HCT116 (cell line): Measurements from ENCODE around the gene MSLN. TPM values are rescaled to one million over a fixed set of nuclear protein-coding genes. Genes with fewer than 3 reads are reported as not detected.

Experiments
- ATAC-seq: fragments of 200-7000 bp; cut with Tn5 transposase; 2 replicates; pipeline ENCODE4 v1.9.1; 2020; ENCODE audit warnings: mild to moderate bottlenecking, moderate library complexity
- BruUV-seq: library from RNA; stranded (reverse); fragments of 400-500 nt; replicated peaks from 2 replicates; lab custom pipeline; 2021; lab: Mats Ljungman, UMichigan
- CTCF ChIA-PET: fragments of 300-600 bp; sonication (Branson Sonifier 250); formaldehyde crosslinking; loops from one replicate; lab custom pipeline; 2021; ENCODE audit warnings: antibody characterized with exemption; lab: Charles Lee
- POLR2A ChIA-PET: fragments of 300-600, 350-600 bp; sonication (Branson Sonifier 250); formaldehyde crosslinking; loops from one replicate; lab custom pipeline; 2021; ENCODE audit warnings: antibody characterized with exemption; lab: Charles Lee
- RAD21 ChIA-PET, 2 experiments: fragments of 300-600 bp; sonication (Branson Sonifier 250); formaldehyde crosslinking; loops; one replicate each; lab custom pipeline; 2023; ENCODE audit warnings: low total read pairs in 2 of 2; ENCODE audit not compliant: uncharacterized antibody in 2 of 2, unreplicated experiment in 2 of 2, low non-redundant PET in 1 of 2; lab: Charles Lee
- DNase-seq: peaks from one replicate; pipeline ENCODE4 v3.0.0-alpha.2; 2010; ENCODE audit warnings: low read depth, low spot score
- H2AFZ ChIP-seq: fragments of 200-600 bp; shearing (Covaris generic), sonication (generic); 2 replicates; pipeline ENCODE4 v1.6.1; 2017; ENCODE audit warnings: low read depth, mixed run types, mixed read lengths, antibody characterized with exemption, low read length; ENCODE audit not compliant: poor library complexity, severe bottlenecking
- H3K27ac ChIP-seq: 2 replicates; pipeline ENCODE4 v1.5.1; 2012; ENCODE audit warnings: low read depth, low read length
- H3K27me3 ChIP-seq: fragments of 200-600 bp; sonication (generic); 2 replicates; pipeline ENCODE4 v1.6.1; 2016; ENCODE audit warnings: mixed run types, low read length, mixed read lengths; ENCODE audit not compliant: insufficient read depth
- H3K36me3 ChIP-seq, 2 experiments: fragments of 200-500 bp in 1 of 2; fragments of 200-600 bp in 1 of 2; sonication (Bioruptor generic) in 1 of 2; sonication (generic) in 1 of 2; 2 replicates each; pipeline versions ENCODE4 v1.5.1 to v1.6.1; 2014 to 2016; ENCODE audit warnings: low read length in 2 of 2, inconsistent platforms in 1 of 2, mixed read lengths in 1 of 2, mixed run types in 1 of 2; ENCODE audit not compliant: insufficient read depth in 2 of 2, control insufficient read depth in 1 of 2
- H3K4me1 ChIP-seq, 2 experiments: fragments of 200-600 bp in 1 of 2; sonication (generic) in 1 of 2; 2 replicates each; pipeline versions ENCODE4 v1.5.1 to v1.6.1; 2012 to 2017; ENCODE audit warnings: low read length in 2 of 2, inconsistent platforms in 1 of 2, mild to moderate bottlenecking in 1 of 2, mixed read lengths in 1 of 2, mixed run types in 1 of 2, moderate library complexity in 1 of 2; ENCODE audit not compliant: insufficient read depth in 2 of 2, control insufficient read depth in 1 of 2
- H3K4me2 ChIP-seq: fragments of 200-600 bp; sonication (generic); 2 replicates; pipeline ENCODE4 v1.6.1; 2017; ENCODE audit warnings: mixed run types, low read length, mixed read lengths
- H3K4me3 ChIP-seq, 2 experiments: fragments of 200-600 bp in 1 of 2; sonication (generic) in 1 of 2; replicated peaks in 1 of 2; 2 replicates each; pipeline ENCODE4 v1.5.1; 2011 to 2016; ENCODE audit warnings: low read length in 2 of 2, control low read depth in 1 of 2, low read depth in 1 of 2, mild to moderate bottlenecking in 1 of 2, mixed read lengths in 1 of 2, mixed run types in 1 of 2
- H3K79me2 ChIP-seq: fragments of 200-600 bp; sonication (generic); 2 replicates; pipeline ENCODE4 v1.6.1; 2017; ENCODE audit warnings: mild to moderate bottlenecking, mixed run types, low read length, moderate library complexity, mixed read lengths; ENCODE audit not compliant: insufficient read depth
- H3K9ac ChIP-seq: fragments of 200-600 bp; sonication (generic); 2 replicates; pipeline ENCODE4 v1.6.1; 2016; ENCODE audit warnings: low read length, mixed read lengths
- H3K9me2 ChIP-seq: fragments of 200-600 bp; sonication (generic), shearing (Covaris generic); 2 replicates; pipeline ENCODE4 v1.6.1; 2017; ENCODE audit warnings: mixed run types, mild to moderate bottlenecking, moderate library complexity; ENCODE audit not compliant: insufficient read depth
- H3K9me3 ChIP-seq, 2 experiments: fragments of 200-500 bp in 1 of 2; fragments of 200-600 bp in 1 of 2; sonication (Bioruptor generic) in 1 of 2; sonication (generic) in 1 of 2; 2 replicates each; pipeline ENCODE4 v1.6.1; 2014 to 2017; ENCODE audit warnings: low read length in 2 of 2, mixed read lengths in 2 of 2, inconsistent platforms in 1 of 2, low read depth in 1 of 2, mild to moderate bottlenecking in 1 of 2, mixed run types in 1 of 2, moderate library complexity in 1 of 2; ENCODE audit not compliant: control insufficient read depth in 1 of 2, insufficient read depth in 1 of 2
- H4K20me1 ChIP-seq: fragments of 200-600 bp; sonication (generic), shearing (Covaris generic); 2 replicates; pipeline ENCODE4 v1.6.1; 2017; ENCODE audit warnings: mixed run types, mild to moderate bottlenecking, moderate library complexity; ENCODE audit not compliant: insufficient read depth
- ELF1 ChIP-seq: IDR thresholded peaks from 2 replicates; pipeline ENCODE4 v1.6.1; 2012; ENCODE audit warnings: low read depth, borderline replicate concordance
- EZH2 ChIP-seq: fragments of 200-600 bp; sonication (generic); IDR thresholded peaks from 2 replicates; pipeline ENCODE4 v1.6.1; 2017; ENCODE audit warnings: antibody characterized with exemption, mixed run types
- MAX ChIP-seq: IDR thresholded peaks from 2 replicates; pipeline ENCODE4 v1.6.1; 2012
- POLR2AphosphoS5 ChIP-seq: IDR thresholded peaks from 2 replicates; pipeline ENCODE4 v1.6.1; 2011; ENCODE audit warnings: mild to moderate bottlenecking, low read depth, low read length, moderate library complexity
- SP1 ChIP-seq: IDR thresholded peaks from 2 replicates; pipeline ENCODE4 v1.6.1; 2012; ENCODE audit warnings: low read depth
- TCF7L2 ChIP-seq: IDR thresholded peaks from 2 replicates; pipeline ENCODE4 v1.7.0; 2011; ENCODE audit warnings: borderline replicate concordance, inconsistent platforms; ENCODE audit not compliant: insufficient read depth, insufficient read length; ENCODE audit errors: extremely low read depth
- YY1 ChIP-seq: IDR thresholded peaks from 2 replicates; pipeline ENCODE4 v1.6.1; 2011; ENCODE audit warnings: low read length, low read depth, moderate library complexity, mild to moderate bottlenecking; ENCODE audit not compliant: insufficient replicate concordance; ENCODE audit errors: extremely low read depth
- ZNF274 ChIP-seq: fragments of 200-500 bp; sonication (Bioruptor generic); IDR thresholded peaks from 2 replicates; pipeline ENCODE4 v1.6.1; 2014; ENCODE audit warnings: mild to moderate bottlenecking, low read depth, low read length, inconsistent platforms
- intact Hi-C: fragments of 100-400 bp; cut with micrococcal nuclease; formaldehyde crosslinking; loops from 2 replicates; pipeline ENCODE4 v1.10.0; 2022
- total RNA-seq: library from RNA; stranded (reverse); gene quantifications from one replicate; pipeline ENCODE4 v1.2.1, GENCODE V29; 2021; ENCODE audit not compliant: unreplicated experiment

MSLN gene
- total RNA-seq, 1 experiment from 2014 or later: 40.9 TPM

- Histone ChIP-seq H3K36me3 (peaks cover 0 to 19% of the 10 kb centered on the region in 2 experiments; a peak in 3 of 4 replicates), H3K27me3 (no peaks in the 10 kb centered on the region), H3K4me3 (no peak overlapping the region), H2AFZ (no peak overlapping the region), H4K20me1 (no peaks in the 10 kb centered on the region), H3K9me2 (no peaks in the 10 kb centered on the region), H3K9me3 (no peaks in the 10 kb centered on the region), H3K4me2 (no peak overlapping the region), H3K27ac (peak overlapping the region; percentile 5; the same call in 1 of the 2 replicates), H3K79me2 (peaks cover 19% of the 10 kb centered on the region), H3K9ac (no peak overlapping the region), H3K4me1 (peaks cover 13 to 37% of the 10 kb centered on the region in 2 experiments)
- DNase-seq: no peak
- ChIA-PET RAD21 (no interaction called here), POLR2A (interaction anchor here (1.0 kb wide), 1 partner anchor 11 kb away, joined by 3 read pairs; no protein-coding TSS in a partner anchor), CTCF (interaction anchor here (1.1 to 2.0 kb wide), 2 partner anchors 83 to 261 kb away, joined by 3 to 9 read pairs; no protein-coding TSS in a partner anchor)
- intact Hi-C loops: no loop called here
- BruUV-seq: no TSS peak
- ATAC-seq: peak; percentile 14; the same call in 1 of the 2 replicates
- TF ChIP-seq SP1: no peak
Observed at GRCh38 chr16:794853-795466, 34.4 kb downstream of the MSLN start.

GRCh38 chr16:795580-796229, 35.2 kb downstream of the MSLN start:
- no peaks in the 10 kb centered on the region for H4K20me1 ChIP-seq
- H3K9ac ChIP-seq: peak overlapping the region; percentile 50
- no peaks in the 10 kb centered on the region for H3K9me3 ChIP-seq
- peak; percentile 67 for TF ChIP-seq POLR2AphosphoS5
- TF ChIP-seq YY1: no peak
- TF ChIP-seq SP1: peak; percentile 80; the same call in 1 of the 2 replicates
- TF ChIP-seq TCF7L2: no peak
- peak; percentile 86 for TF ChIP-seq MAX
- TF ChIP-seq ZNF274: no peak
- TF ChIP-seq ELF1: no peak
- no peak for TF ChIP-seq EZH2
- CTCF ChIA-PET: interaction anchor here (0.6 to 2.0 kb wide), 3 partner anchors 83 to 310 kb away, joined by 3 to 9 read pairs (median 3); no protein-coding TSS in a partner anchor
- no TSS peak for BruUV-seq
- intact Hi-C loops: no loop called here
- H3K27me3 ChIP-seq: no peaks in the 10 kb centered on the region
- H3K4me1 ChIP-seq: peaks cover 17 to 44% of the 10 kb centered on the region in 2 experiments
- H3K79me2 ChIP-seq: peaks cover 12% of the 10 kb centered on the region
- POLR2A ChIA-PET: interaction anchor here (1.0 kb wide), 1 partner anchor 11 kb away, joined by 3 read pairs; no protein-coding TSS in a partner anchor
- H3K27ac ChIP-seq: peak overlapping the region; percentile 53
- RAD21 ChIA-PET: no interaction called here
- peaks cover 0 to 12% of the 10 kb centered on the region in 2 experiments; a peak in 3 of 4 replicates for H3K36me3 ChIP-seq
- peak overlapping the region in 1 of 2 experiments; percentile 32; a peak in 2 of 4 replicates for H3K4me3 ChIP-seq
- H3K9me2 ChIP-seq: no peaks in the 10 kb centered on the region
- peak; percentile 43 for ATAC-seq
- peak; percentile 58 for DNase-seq
- H3K4me2 ChIP-seq: peak overlapping the region; percentile 68
- no peak overlapping the region for H2AFZ ChIP-seq
